Measurements from ENCODE around the gene KRTAP20-1.

Gene KRTAP20-1

GRCh38 chr21:30613836-30614235, 2.4 kb upstream of the KRTAP20-1 start, which contains the start of gene KRTAP6-1:
Gene KRTAP6-1 (minus strand): TSS chr21:30613930. CDS start chr21:30613904, 26 bp downstream.
- H3F3A ChIP-seq (ENCODE audit: low read depth): no peaks in the 10 kb centered on the region
- H3K27me3 ChIP-seq (ENCODE audit: insufficient read depth, low read length, poor library complexity, severe bottlenecking): no peaks in the 10 kb centered on the region
- TF ChIP-seq CTCF (conservative IDR thresholded peaks at IDR 0.05; ENCODE audit: low read length) (no peak), EZH2phosphoT487 (IDR thresholded peaks at IDR 0.05; ENCODE audit: borderline replicate concordance) (no peak)
- H2AFZ ChIP-seq (ENCODE audit: low read length): no peak within 1 kb of the TSS
- no peak within 1 kb of the TSS for H3K9ac ChIP-seq (ENCODE audit: low read depth, low read length, poor library complexity, severe bottlenecking)
- H3K9me2 ChIP-seq (replicated peaks; ENCODE audit: low read depth, low read length): no peaks in the 10 kb centered on the region
- H3K4me3 ChIP-seq (ENCODE audit: low read length, poor library complexity, severe bottlenecking): no peak within 1 kb of the TSS
- H4K20me1 ChIP-seq (ENCODE audit: insufficient read depth, low read length, poor library complexity, severe bottlenecking): no peaks in the 10 kb centered on the region
- no peak within 1 kb of the TSS for H3K4me2 ChIP-seq (ENCODE audit: low read depth, low read length, poor library complexity, severe bottlenecking)
- no peaks in the 10 kb centered on the region for H3K9me3 ChIP-seq (ENCODE audit: insufficient read depth, low read depth, low read length)
- no peaks in the 10 kb centered on the region for H3K36me3 ChIP-seq (ENCODE audit: insufficient read depth, low read length)
- no peaks in the 10 kb centered on the region for H3K4me1 ChIP-seq (ENCODE audit: insufficient read depth, low read length, poor library complexity, severe bottlenecking)
- H3K79me2 ChIP-seq (ENCODE audit: insufficient read depth, low read length): no peaks in the 10 kb centered on the region

- Histone ChIP-seq H3K4me2 (ENCODE audit: low read depth, low read length, poor library complexity, severe bottlenecking) (no peak overlapping the region), H3K4me3 (ENCODE audit: low read length, poor library complexity, severe bottlenecking) (no peak overlapping the region), H3K36me3 (ENCODE audit: insufficient read depth, low read length) (no peaks in the 10 kb centered on the region), H3K79me2 (ENCODE audit: insufficient read depth, low read length) (no peaks in the 10 kb centered on the region), H3K27me3 (ENCODE audit: insufficient read depth, low read length, poor library complexity, severe bottlenecking) (no peaks in the 10 kb centered on the region), H3K4me1 (ENCODE audit: insufficient read depth, low read length, poor library complexity, severe bottlenecking) (no peaks in the 10 kb centered on the region), H2AFZ (ENCODE audit: low read length) (no peak overlapping the region), H3K9me3 (ENCODE audit: insufficient read depth, low read depth, low read length) (no peaks in the 10 kb centered on the region), H4K20me1 (ENCODE audit: insufficient read depth, low read length, poor library complexity, severe bottlenecking) (no peaks in the 10 kb centered on the region), H3K9ac (ENCODE audit: low read depth, low read length, poor library complexity, severe bottlenecking) (no peak overlapping the region), H3F3A (ENCODE audit: low read depth) (no peaks in the 10 kb centered on the region), H3K9me2 (replicated peaks; ENCODE audit: low read depth, low read length) (no peaks in the 10 kb centered on the region)
- TF ChIP-seq EZH2phosphoT487 (IDR thresholded peaks at IDR 0.05; ENCODE audit: borderline replicate concordance): no peak
- TF ChIP-seq CTCF (conservative IDR thresholded peaks at IDR 0.05; ENCODE audit: low read length): no peak
Observed at GRCh38 chr21:30615199-30615598, 1.0 kb upstream of the KRTAP20-1 start.

GRCh38 chr21:30620080-30620479, 3.9 kb downstream of the KRTAP20-1 start:
- Histone ChIP-seq H3K4me1 (ENCODE audit: insufficient read depth, low read length, poor library complexity, severe bottlenecking) (no peaks in the 10 kb centered on the region), H3K27me3 (ENCODE audit: insufficient read depth, low read length, poor library complexity, severe bottlenecking) (no peaks in the 10 kb centered on the region), H3K4me3 (ENCODE audit: low read length, poor library complexity, severe bottlenecking) (no peak overlapping the region), H2AFZ (ENCODE audit: low read length) (no peak overlapping the region), H3K9me3 (ENCODE audit: insufficient read depth, low read depth, low read length) (peaks cover 4% of the 10 kb centered on the region; the same call in 1 of the 2 replicates), H3K9ac (ENCODE audit: low read depth, low read length, poor library complexity, severe bottlenecking) (no peak overlapping the region), H3K79me2 (ENCODE audit: insufficient read depth, low read length) (no peaks in the 10 kb centered on the region), H4K20me1 (ENCODE audit: insufficient read depth, low read length, poor library complexity, severe bottlenecking) (no peaks in the 10 kb centered on the region), H3K36me3 (ENCODE audit: insufficient read depth, low read length) (no peaks in the 10 kb centered on the region), H3K4me2 (ENCODE audit: low read depth, low read length, poor library complexity, severe bottlenecking) (no peak overlapping the region), H3F3A (ENCODE audit: low read depth) (no peaks in the 10 kb centered on the region), H3K9me2 (replicated peaks; ENCODE audit: low read depth, low read length) (no peaks in the 10 kb centered on the region)
- no peak for TF ChIP-seq CTCF (conservative IDR thresholded peaks at IDR 0.05; ENCODE audit: low read length)
- no peak for TF ChIP-seq EZH2phosphoT487 (IDR thresholded peaks at IDR 0.05; ENCODE audit: borderline replicate concordance)
